Hematopoietic multipotent progenitor cell treated with erythropoietin and hydrocortisone succinate and interleukin-3 and kit ligand, for 15 days (in vitro differentiated cells): Measurements from ENCODE around the gene ZNF646.

Experiments
- DNase-seq: peaks from one replicate; pipeline ENCODE4 v3.0.0-alpha.2; 2015; ENCODE audit warnings: low spot score

The ZNF646 gene

GRCh38 chr16:31073970-31074813 lies at the start of gene ZNF646, which contains the start of gene ZNF668:
Gene ZNF646, plus strand, starts transcription at chr16:31074422. Its CDS starts 1,903 bp downstream, at chr16:31076325.
Gene ZNF668, minus strand, starts transcription at chr16:31074240. Its CDS starts 9,781 bp downstream, at chr16:31064459.
- DNase-seq, result peak; percentile 99

GRCh38 chr16:31025339-31025738 lies 48.9 kb upstream of the ZNF646 start:
- DNase-seq, result no peak

GRCh38 chr16:31029272-31029671 lies 45.0 kb upstream of the ZNF646 start:
- no peak for DNase-seq

GRCh38 chr16:31031276-31031675 lies 42.9 kb upstream of the ZNF646 start:
- DNase-seq, result no peak

- DNase-seq, result peak; percentile 99
Observed at GRCh38 chr16:31032736-31033708, 41.2 kb upstream of the ZNF646 start, which contains the start of gene STX4. Gene STX4, plus strand, starts transcription at chr16:31033558. Its CDS starts 248 bp downstream, at chr16:31033806.

- DNase-seq, result peak; percentile 93
Observed at GRCh38 chr16:31033709-31034492, 40.3 kb upstream of the ZNF646 start.

GRCh38 chr16:31036691-31037090 lies 37.5 kb upstream of the ZNF646 start:
- no peak for DNase-seq

GRCh38 chr16:31038993-31039392 lies 35.2 kb upstream of the ZNF646 start:
- DNase-seq, result no peak

GRCh38 chr16:31042866-31043265 lies 31.4 kb upstream of the ZNF646 start:
- no peak for DNase-seq

- DNase-seq, result no peak
Observed at GRCh38 chr16:31043352-31043751, 30.9 kb upstream of the ZNF646 start.

GRCh38 chr16:31043898-31044481 lies 30.2 kb upstream of the ZNF646 start:
- DNase-seq, result no peak

GRCh38 chr16:31050280-31051030 lies 23.8 kb upstream of the ZNF646 start:
- no peak for DNase-seq

GRCh38 chr16:31052114-31052513 lies 22.1 kb upstream of the ZNF646 start:
- DNase-seq, result peak; percentile 18

GRCh38 chr16:31055613-31056012 lies 18.6 kb upstream of the ZNF646 start:
- no peak for DNase-seq

GRCh38 chr16:31061126-31061812 lies 13.0 kb upstream of the ZNF646 start:
- DNase-seq, result no peak

- no peak for DNase-seq
Observed at GRCh38 chr16:31061813-31062440, 12.3 kb upstream of the ZNF646 start.

GRCh38 chr16:31063495-31063842 lies 10.8 kb upstream of the ZNF646 start:
- DNase-seq, result no peak

- DNase-seq, result no peak
Observed at GRCh38 chr16:31063843-31064611, 10.2 kb upstream of the ZNF646 start.
